Measurements from ENCODE around the gene U2AF2.

The U2AF2 gene

DNA sequence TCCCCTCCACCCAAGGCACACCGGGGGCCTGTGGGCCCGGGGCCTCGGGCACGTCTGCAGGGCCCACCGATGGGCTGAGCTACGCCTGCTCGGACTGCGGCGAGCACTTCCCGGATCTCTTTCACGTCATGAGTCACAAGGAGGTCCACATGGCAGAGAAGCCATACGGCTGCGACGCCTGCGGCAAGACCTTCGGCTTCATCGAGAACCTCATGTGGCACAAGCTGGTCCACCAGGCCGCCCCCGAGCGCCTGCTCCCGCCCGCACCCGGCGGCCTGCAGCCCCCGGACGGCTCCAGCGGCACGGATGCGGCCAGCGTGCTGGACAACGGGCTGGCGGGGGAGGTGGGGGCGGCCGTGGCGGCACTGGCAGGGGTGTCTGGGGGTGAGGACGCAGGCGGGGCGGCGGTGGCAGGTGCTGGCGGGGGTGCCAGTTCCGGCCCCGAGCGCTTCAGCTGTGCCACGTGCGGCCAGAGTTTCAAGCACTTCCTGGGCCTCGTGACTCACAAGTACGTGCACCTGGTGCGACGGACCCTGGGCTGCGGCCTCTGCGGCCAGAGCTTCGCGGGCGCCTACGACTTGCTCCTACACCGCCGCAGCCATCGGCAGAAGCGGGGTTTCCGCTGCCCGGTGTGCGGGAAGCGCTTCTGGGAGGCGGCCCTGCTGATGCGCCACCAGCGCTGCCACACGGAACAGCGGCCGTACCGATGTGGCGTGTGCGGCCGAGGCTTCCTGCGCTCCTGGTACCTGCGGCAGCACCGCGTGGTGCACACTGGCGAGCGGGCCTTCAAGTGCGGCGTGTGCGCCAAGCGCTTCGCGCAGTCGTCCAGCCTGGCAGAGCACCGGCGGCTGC, 39.1 kb upstream of the U2AF2 start:
- Mint-ChIP-seq H3K27me3 (no peaks in the 10 kb centered on the region), H3K9me3 (no peaks in the 10 kb centered on the region), H3K4me3 (no peak overlapping the region), H3K4me1 (peaks cover 23% of the 10 kb centered on the region), H3K36me3 (ENCODE audit: insufficient read depth) (peaks cover 13% of the 10 kb centered on the region), H3K27ac (ENCODE audit: low read depth) (no peak overlapping the region)
- ATAC-seq (replicated peaks; ENCODE audit: extremely low read depth, poor library complexity, severe bottlenecking) (no peak), DNase-seq (ENCODE audit: low spot score in 2 of 2) (no peak)

DNA sequence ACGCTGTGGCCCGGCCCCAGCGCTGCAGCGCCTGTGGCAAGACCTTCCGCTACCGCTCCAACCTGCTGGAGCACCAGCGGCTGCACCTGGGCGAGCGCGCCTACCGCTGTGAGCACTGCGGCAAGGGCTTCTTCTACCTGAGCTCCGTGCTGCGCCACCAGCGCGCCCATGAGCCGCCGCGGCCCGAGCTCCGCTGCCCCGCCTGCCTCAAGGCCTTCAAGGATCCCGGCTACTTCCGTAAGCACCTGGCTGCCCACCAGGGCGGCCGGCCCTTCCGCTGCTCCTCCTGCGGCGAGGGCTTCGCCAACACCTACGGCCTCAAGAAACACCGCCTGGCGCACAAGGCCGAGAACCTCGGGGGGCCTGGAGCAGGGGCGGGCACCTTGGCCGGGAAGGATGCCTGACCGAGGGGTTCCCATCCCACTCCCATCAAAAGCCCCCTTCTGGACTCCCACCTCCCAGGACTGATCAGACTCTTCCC, 38.4 kb upstream of the U2AF2 start:
- H3K9me3 Mint-ChIP-seq: no peaks in the 10 kb centered on the region
- H3K4me1 Mint-ChIP-seq: peaks cover 18% of the 10 kb centered on the region
- ATAC-seq (replicated peaks; ENCODE audit: extremely low read depth, poor library complexity, severe bottlenecking) (no peak), DNase-seq (ENCODE audit: low spot score in 2 of 2) (no peak)
- H3K27me3 Mint-ChIP-seq: no peaks in the 10 kb centered on the region
- no peak overlapping the region for H3K27ac Mint-ChIP-seq (ENCODE audit: low read depth)
- H3K36me3 Mint-ChIP-seq (ENCODE audit: insufficient read depth): peaks cover 13% of the 10 kb centered on the region
- H3K4me3 Mint-ChIP-seq: no peak overlapping the region

DNA sequence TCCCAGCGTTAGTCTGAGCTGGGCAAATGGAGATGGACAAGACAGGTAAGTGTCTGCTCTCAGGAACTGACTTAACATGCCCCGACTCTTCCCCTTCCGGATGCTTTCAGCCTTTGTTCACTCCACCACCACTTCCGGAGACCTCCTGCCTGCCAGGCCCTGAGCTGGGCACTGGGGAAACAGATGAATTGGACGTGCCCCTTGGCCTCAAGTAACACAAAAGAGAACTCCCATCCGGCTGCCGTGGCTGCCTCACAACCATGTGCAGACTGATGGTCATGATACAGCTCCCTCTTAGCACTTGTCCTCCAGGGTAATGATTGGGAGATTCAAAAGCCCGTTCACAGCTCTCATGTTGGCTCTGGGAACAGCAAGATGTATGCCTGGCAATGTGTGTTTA, 37.4 kb upstream of the U2AF2 start:
- no peak for DNase-seq (ENCODE audit: low spot score in 2 of 2)
- Mint-ChIP-seq H3K4me1 (peaks cover 15% of the 10 kb centered on the region), H3K36me3 (ENCODE audit: insufficient read depth) (peaks cover 15% of the 10 kb centered on the region), H3K9me3 (no peaks in the 10 kb centered on the region), H3K27ac (ENCODE audit: low read depth) (peak overlapping the region; percentile 38), H3K4me3 (no peak overlapping the region), H3K27me3 (no peaks in the 10 kb centered on the region)
- ATAC-seq (replicated peaks; ENCODE audit: extremely low read depth, poor library complexity, severe bottlenecking): no peak

DNA sequence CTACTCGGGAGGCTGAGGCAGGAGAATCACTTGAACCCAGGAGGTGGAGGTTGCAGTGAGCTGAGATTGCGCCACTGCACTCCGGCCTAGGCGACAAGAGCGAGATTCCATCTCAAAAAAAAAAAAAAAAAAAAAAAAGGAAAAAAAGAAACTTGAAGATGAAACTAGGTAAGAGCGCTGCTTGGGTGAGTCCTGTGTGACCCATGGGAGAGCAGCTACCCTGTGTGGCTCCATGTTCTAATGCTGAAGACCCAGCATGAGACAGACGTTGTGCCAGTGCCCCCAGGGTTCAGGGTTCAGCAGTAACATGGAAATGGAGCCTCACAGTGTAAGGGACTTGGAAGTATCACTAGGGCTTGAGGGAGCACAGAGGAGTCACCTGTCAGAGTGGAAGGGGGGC, 36.4 kb upstream of the U2AF2 start:
- Mint-ChIP-seq H3K27ac (ENCODE audit: low read depth) (peak overlapping the region; percentile 72), H3K9me3 (no peaks in the 10 kb centered on the region), H3K27me3 (no peaks in the 10 kb centered on the region), H3K4me1 (peaks cover 10% of the 10 kb centered on the region), H3K36me3 (ENCODE audit: insufficient read depth) (peaks cover 12% of the 10 kb centered on the region), H3K4me3 (no peak overlapping the region)
- no peak for ATAC-seq (replicated peaks; ENCODE audit: extremely low read depth, poor library complexity, severe bottlenecking)
- DNase-seq (ENCODE audit: low spot score in 2 of 2): no peak

DNA sequence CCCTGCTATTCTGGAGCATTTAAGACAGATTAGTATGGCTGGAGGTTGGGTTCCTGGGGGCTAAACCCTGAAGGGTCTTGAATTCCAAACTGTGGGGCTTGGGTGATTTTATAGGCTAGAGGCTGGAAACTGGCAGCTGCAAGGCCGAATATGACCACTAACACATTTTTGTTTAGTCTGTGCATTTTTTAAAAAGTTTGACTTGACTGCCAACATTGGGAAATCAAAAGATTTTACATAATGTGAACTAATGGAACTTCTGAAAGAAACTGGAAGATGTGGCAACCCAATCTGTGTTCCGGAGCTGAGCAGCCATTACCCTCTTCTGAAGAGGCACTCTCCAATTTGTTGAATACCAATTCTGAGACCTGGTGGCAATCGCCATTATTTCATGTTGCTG, 35.5 kb upstream of the U2AF2 start:
- Mint-ChIP-seq H3K36me3 (ENCODE audit: insufficient read depth) (peaks cover 14% of the 10 kb centered on the region), H3K27ac (ENCODE audit: low read depth) (peak overlapping the region; percentile 72), H3K9me3 (no peaks in the 10 kb centered on the region), H3K27me3 (no peaks in the 10 kb centered on the region), H3K4me3 (no peak overlapping the region), H3K4me1 (peaks cover 18% of the 10 kb centered on the region)
- ATAC-seq (replicated peaks; ENCODE audit: extremely low read depth, poor library complexity, severe bottlenecking) (no peak), DNase-seq (ENCODE audit: low spot score in 2 of 2) (no peak)

DNA sequence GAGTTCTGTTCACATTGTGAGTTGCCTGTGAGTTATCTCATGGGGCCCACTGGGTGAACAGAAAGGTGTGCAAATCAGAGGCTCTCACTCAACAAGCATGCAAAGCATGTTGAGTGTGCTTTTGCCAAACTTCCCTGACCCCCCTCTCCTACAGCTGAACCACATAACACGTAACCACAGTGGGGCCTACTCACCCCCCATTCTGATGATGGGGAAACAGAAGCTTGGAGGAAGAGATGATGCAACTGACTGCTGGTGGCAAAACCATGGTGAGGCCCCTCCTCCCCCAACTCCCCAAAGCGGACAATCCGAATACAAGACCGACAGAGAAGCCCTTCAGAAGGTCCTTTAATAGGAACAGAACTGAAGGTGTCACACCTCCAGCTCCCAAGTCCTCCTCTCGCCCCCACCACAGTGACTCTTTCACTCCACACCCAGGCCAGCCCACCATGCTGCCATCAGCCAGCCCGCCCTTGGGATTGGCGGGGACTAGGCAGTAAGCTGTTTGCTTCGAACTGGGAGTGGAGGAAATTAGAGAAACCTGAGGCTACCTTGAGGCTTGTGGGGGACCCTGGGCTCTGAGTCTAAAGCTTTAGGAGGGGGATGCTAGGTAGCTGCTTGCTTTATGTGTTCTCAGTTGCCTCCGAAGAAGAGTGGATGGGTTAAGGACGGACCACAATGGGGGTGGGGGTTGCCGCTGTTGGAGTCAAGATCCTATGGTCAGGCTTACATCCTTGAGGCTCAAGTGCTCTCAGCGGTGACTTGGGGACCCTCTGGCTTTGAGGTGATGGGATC, 34.2 kb upstream of the U2AF2 start:
- no peaks in the 10 kb centered on the region for H3K27me3 Mint-ChIP-seq
- peaks cover 19% of the 10 kb centered on the region for H3K36me3 Mint-ChIP-seq (ENCODE audit: insufficient read depth)
- ATAC-seq (replicated peaks; ENCODE audit: extremely low read depth, poor library complexity, severe bottlenecking) (no peak), DNase-seq (ENCODE audit: low spot score in 2 of 2) (no peak)
- H3K4me1 Mint-ChIP-seq: peaks cover 28% of the 10 kb centered on the region
- no peak overlapping the region for H3K27ac Mint-ChIP-seq (ENCODE audit: low read depth)
- no peaks in the 10 kb centered on the region for H3K9me3 Mint-ChIP-seq
- H3K4me3 Mint-ChIP-seq: no peak overlapping the region

DNA sequence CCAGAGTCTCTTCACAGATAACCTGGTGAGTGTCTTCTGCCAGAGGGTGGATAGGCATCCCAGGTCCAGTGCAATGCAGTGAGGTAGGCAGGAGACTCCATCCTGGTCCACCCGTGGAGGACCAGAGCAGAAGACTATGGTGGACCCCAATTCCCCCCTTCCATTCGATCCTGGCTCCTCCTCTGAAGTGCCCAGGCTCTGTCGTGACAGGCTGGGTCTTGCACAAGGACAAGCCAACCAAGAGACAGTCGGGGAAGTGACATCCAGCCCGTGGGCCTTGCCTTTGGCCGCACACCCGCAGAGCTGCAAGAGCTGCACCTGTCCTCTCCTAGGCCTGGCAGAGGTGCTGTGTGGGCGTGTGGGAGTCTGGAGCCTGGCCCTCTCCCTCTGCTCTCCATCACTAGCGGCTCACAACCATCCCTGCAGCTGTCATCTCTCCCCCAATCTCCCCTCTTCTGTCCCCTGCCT, 33.6 kb upstream of the U2AF2 start:
- Mint-ChIP-seq H3K27ac (ENCODE audit: low read depth) (no peak overlapping the region), H3K4me1 (peaks cover 31% of the 10 kb centered on the region), H3K4me3 (no peak overlapping the region), H3K36me3 (ENCODE audit: insufficient read depth) (peaks cover 19% of the 10 kb centered on the region), H3K9me3 (no peaks in the 10 kb centered on the region), H3K27me3 (no peaks in the 10 kb centered on the region)
- ATAC-seq (replicated peaks; ENCODE audit: extremely low read depth, poor library complexity, severe bottlenecking): no peak
- no peak for DNase-seq (ENCODE audit: low spot score in 2 of 2)

DNA sequence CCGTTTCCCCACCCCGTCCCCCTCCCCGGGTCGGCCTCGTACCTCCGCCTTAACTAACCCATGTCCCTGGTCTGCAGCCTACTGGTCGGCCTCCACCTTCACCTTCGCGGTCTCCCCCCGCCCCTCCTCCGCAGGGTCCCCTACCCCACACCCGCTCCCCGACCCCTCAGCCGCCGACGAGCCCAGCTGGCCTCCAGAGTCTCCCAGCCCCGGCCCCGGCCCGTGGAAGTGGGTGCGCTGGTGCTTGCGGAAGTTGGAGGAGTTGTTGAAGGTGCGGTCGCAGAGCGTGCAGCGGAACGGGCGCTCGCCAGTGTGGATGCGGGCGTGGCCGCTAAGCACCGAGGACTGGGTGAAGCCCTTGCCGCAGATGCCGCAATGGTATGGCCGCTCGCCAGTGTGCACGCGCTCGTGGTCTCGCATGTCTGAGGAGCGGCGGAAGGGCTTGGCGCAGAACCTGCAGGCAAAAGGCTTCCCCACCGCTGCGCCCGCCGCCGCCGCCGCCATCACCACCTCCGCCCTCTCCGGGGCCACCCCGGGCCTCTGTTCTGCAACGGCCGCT, 33.1 kb upstream of the U2AF2 start:
- Mint-ChIP-seq H3K27me3 (no peaks in the 10 kb centered on the region), H3K9me3 (no peaks in the 10 kb centered on the region), H3K4me3 (no peak overlapping the region), H3K36me3 (ENCODE audit: insufficient read depth) (peaks cover 20% of the 10 kb centered on the region), H3K4me1 (peaks cover 36% of the 10 kb centered on the region), H3K27ac (ENCODE audit: low read depth) (no peak overlapping the region)
- ATAC-seq (replicated peaks; ENCODE audit: extremely low read depth, poor library complexity, severe bottlenecking) (no peak), DNase-seq (ENCODE audit: low spot score in 2 of 2) (no peak)

DNA sequence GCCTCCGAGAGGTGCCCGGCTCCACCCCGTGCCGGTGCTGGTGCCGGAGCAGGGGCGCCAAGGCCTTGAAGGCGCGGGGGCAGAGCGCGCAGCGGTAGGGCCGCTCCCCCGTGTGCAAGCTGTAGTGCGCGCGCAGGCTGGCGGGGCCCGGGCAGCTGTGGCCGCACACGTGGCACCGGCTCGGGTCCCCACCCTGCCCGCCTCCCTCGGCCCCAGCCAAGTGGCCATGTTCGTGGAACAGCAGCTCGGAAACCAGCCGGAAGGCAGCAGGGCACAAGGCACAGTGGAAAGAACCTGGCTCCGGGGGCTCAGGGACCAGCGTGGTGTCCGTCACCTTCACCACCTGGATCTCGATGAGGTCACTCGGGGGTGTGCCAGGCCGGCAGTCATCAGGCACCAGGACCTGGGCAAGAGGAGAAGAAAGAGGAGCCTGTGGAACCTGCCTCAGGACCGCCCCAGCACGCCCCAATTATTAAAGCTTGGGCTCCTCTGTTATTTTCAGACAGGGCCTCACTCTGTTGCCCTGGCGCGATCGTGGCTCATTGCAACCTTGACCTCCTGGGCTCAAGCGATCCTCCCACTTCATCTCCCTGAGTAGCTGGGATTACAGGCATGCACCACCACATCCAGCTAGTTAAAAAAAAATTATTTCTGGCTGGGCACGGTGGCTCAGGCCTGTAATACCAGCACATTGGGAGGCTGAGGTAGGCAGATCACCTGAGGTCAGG, 32.4 kb upstream of the U2AF2 start:
- H3K27ac Mint-ChIP-seq (ENCODE audit: low read depth): no peak overlapping the region
- no peak for DNase-seq (ENCODE audit: low spot score in 2 of 2)
- no peak for ATAC-seq (replicated peaks; ENCODE audit: extremely low read depth, poor library complexity, severe bottlenecking)
- H3K4me3 Mint-ChIP-seq: no peak overlapping the region
- peaks cover 40% of the 10 kb centered on the region for H3K4me1 Mint-ChIP-seq
- no peaks in the 10 kb centered on the region for H3K9me3 Mint-ChIP-seq
- H3K36me3 Mint-ChIP-seq (ENCODE audit: insufficient read depth): peaks cover 18% of the 10 kb centered on the region
- no peaks in the 10 kb centered on the region for H3K27me3 Mint-ChIP-seq

DNA sequence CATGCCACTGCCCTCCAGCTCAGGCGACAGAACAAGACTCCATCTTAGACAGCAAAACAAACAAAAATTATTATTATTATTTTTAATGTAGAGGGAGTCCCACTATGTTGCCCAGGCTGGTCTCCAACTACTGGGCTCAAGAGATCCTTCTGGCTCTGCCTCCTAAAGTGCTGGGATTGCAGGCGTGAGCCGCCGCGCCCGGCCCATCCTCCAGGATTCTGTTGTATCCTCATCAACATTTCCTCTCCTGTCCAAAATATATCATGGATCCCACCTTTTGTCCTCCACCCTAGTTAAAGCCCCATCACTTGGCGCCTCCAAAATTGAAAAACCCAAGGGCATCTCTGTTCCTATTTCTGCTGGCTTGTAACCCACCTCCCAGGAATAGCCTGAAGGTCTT, 31.7 kb upstream of the U2AF2 start:
- H3K4me1 Mint-ChIP-seq: peaks cover 40% of the 10 kb centered on the region
- DNase-seq (ENCODE audit: low spot score in 2 of 2) (no peak), ATAC-seq (replicated peaks; ENCODE audit: extremely low read depth, poor library complexity, severe bottlenecking) (no peak)
- peaks cover 17% of the 10 kb centered on the region for H3K36me3 Mint-ChIP-seq (ENCODE audit: insufficient read depth)
- H3K4me3 Mint-ChIP-seq: no peak overlapping the region
- H3K27ac Mint-ChIP-seq (ENCODE audit: low read depth): peak overlapping the region; percentile 93
- H3K9me3 Mint-ChIP-seq: no peaks in the 10 kb centered on the region
- H3K27me3 Mint-ChIP-seq: no peaks in the 10 kb centered on the region

DNA sequence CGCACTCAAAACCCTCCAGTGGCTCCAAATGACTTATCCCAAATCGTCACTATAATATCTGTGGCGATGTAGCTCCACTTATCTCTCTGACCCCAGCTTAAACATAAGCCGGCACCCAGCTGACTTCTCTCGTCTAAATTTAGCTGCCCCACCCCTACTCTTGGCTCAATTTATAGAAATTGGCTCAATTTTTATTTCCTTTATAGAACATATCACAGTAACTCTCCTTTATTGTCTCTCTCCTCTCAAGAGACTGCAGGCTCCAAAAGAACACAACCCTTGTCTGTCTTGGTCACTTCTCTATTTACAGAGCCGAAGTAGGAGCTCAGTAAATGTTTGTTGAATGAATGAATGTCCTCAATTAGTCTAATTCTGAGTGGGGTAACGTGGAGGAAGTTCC, 31.3 kb upstream of the U2AF2 start:
- DNase-seq (ENCODE audit: low spot score in 2 of 2) (no peak), ATAC-seq (replicated peaks; ENCODE audit: extremely low read depth, poor library complexity, severe bottlenecking) (no peak)
- Mint-ChIP-seq H3K27ac (ENCODE audit: low read depth) (peak overlapping the region; percentile 93), H3K36me3 (ENCODE audit: insufficient read depth) (peaks cover 17% of the 10 kb centered on the region), H3K9me3 (no peaks in the 10 kb centered on the region), H3K4me1 (peaks cover 40% of the 10 kb centered on the region), H3K27me3 (no peaks in the 10 kb centered on the region), H3K4me3 (peak overlapping the region; percentile 79)

All from central memory CD8-positive, alpha-beta T cell (primary cell).